GM19193 (cell line): Measurements from ENCODE around the gene SNX32.

Experiments
- POLR2A ChIP-seq: IDR thresholded peaks from 4 replicates; pipeline ENCODE4 v1.6.1; 2011; ENCODE audit not compliant: insufficient read depth, insufficient read length; ENCODE audit errors: extremely low read depth

Gene SNX32

GRCh38 chr11:65865550-65866172, 31.9 kb downstream of the SNX32 start:
- no peak for TF ChIP-seq POLR2A

GRCh38 chr11:65866509-65867283, 32.9 kb downstream of the SNX32 start:
- TF ChIP-seq POLR2A, result no peak

- TF ChIP-seq POLR2A, result no peak
Observed at GRCh38 chr11:65867284-65868071, 33.7 kb downstream of the SNX32 start.

- no peak for TF ChIP-seq POLR2A
Observed at GRCh38 chr11:65868076-65868667, 34.4 kb downstream of the SNX32 start.

- no peak for TF ChIP-seq POLR2A
Observed at GRCh38 chr11:65868907-65869306, 35.1 kb downstream of the SNX32 start.

GRCh38 chr11:65869643-65870306, 36.0 kb downstream of the SNX32 start:
- TF ChIP-seq POLR2A, result no peak

GRCh38 chr11:65870307-65870658, 36.5 kb downstream of the SNX32 start:
- peak; percentile 27 for TF ChIP-seq POLR2A

- TF ChIP-seq POLR2A, result no peak
Observed at GRCh38 chr11:65870706-65871681, 37.2 kb downstream of the SNX32 start.

GRCh38 chr11:65871811-65872548, 38.2 kb downstream of the SNX32 start:
- no peak for TF ChIP-seq POLR2A

GRCh38 chr11:65872586-65873317, 39.0 kb downstream of the SNX32 start, which contains the start of gene EFEMP2:
Gene EFEMP2, minus strand, starts transcription at chr11:65872800. Its CDS starts 446 bp downstream, at chr11:65872354.
- no peak for TF ChIP-seq POLR2A

GRCh38 chr11:65873318-65874156, 39.8 kb downstream of the SNX32 start:
- TF ChIP-seq POLR2A, result peak; percentile 68
